Peyer's patch (tissue), 4 donors: Measurements from ENCODE around the gene GNG13. TPM values are rescaled to one million over a fixed set of nuclear protein-coding genes. Genes with fewer than 3 reads are reported as not detected.
"Not testable (repeated sequence)": the region's sequence is repeated elsewhere in the genome, so short reads cannot be mapped to it uniquely, and the experiment has no call there.

ENCODE experiments used
- DNase-seq, 3 donors: peaks; one replicate each; pipeline ENCODE4 v3.0.0-alpha.2; 2017 to 2019
- H3K27ac ChIP-seq, 4 donors: fragments of 200-600 bp; sonication (generic); one replicate each; pipeline ENCODE4 v1.5.1; 2016 to 2019
- H3K27me3 ChIP-seq, 2 donors: fragments of 200-600 bp; sonication (generic); one replicate each; pipeline ENCODE4 v1.5.1; 2019
- H3K36me3 ChIP-seq, 3 donors: fragments of 200-600 bp; sonication (generic); one replicate each; pipeline ENCODE4 v1.5.1; 2016 to 2019
- H3K4me1 ChIP-seq, 4 donors: fragments of 200-600 bp; sonication (generic); one replicate each; pipeline ENCODE4 v1.5.1; 2016 to 2019
- H3K4me3 ChIP-seq, 4 donors: fragments of 200-600 bp; sonication (generic); 1 replicate in 3 of 4; 2 replicates in 1 of 4; pipeline ENCODE4 v1.5.1; 2016 to 2019; ENCODE audit warnings: mild to moderate bottlenecking in 1 of 4
- H3K9me3 ChIP-seq, 4 donors: fragments of 200-600 bp; sonication (generic); one replicate each; pipeline ENCODE4 v1.5.1; 2016 to 2019; ENCODE audit warnings: mild to moderate bottlenecking in 1 of 4
- POLR2A ChIP-seq, 2 donors: fragments of 450-650 bp; IDR thresholded peaks; one replicate each; pipeline ENCODE4 v1.5.1; 2017; ENCODE audit warnings: antibody characterized with exemption in 2 of 2, mild to moderate bottlenecking in 2 of 2, moderate library complexity in 2 of 2
- total RNA-seq, 4 donors: library from RNA; depleted of rRNA; stranded (reverse); fragments of >200 nt; gene quantifications; one replicate each; pipeline ENCODE4 v1.1.0, GENCODE V29; 2016
- TF ChIP-seq, protein P1 (sequence below), 6 experiments: fragments of 450-650 bp in 4 of 6; fragments of 200-600 bp in 2 of 6; sonication (generic) in 1 of 6; IDR thresholded peaks; one replicate each; pipeline ENCODE4 v1.5.1; 2017 to 2019; ENCODE audit warnings: antibody characterized with exemption in 6 of 6, mild to moderate bottlenecking in 3 of 6, moderate library complexity in 1 of 6

Gene GNG13
- total RNA-seq, 4 donors from 2014 or later: 1.9 TPM; not detected in 3

DNA sequence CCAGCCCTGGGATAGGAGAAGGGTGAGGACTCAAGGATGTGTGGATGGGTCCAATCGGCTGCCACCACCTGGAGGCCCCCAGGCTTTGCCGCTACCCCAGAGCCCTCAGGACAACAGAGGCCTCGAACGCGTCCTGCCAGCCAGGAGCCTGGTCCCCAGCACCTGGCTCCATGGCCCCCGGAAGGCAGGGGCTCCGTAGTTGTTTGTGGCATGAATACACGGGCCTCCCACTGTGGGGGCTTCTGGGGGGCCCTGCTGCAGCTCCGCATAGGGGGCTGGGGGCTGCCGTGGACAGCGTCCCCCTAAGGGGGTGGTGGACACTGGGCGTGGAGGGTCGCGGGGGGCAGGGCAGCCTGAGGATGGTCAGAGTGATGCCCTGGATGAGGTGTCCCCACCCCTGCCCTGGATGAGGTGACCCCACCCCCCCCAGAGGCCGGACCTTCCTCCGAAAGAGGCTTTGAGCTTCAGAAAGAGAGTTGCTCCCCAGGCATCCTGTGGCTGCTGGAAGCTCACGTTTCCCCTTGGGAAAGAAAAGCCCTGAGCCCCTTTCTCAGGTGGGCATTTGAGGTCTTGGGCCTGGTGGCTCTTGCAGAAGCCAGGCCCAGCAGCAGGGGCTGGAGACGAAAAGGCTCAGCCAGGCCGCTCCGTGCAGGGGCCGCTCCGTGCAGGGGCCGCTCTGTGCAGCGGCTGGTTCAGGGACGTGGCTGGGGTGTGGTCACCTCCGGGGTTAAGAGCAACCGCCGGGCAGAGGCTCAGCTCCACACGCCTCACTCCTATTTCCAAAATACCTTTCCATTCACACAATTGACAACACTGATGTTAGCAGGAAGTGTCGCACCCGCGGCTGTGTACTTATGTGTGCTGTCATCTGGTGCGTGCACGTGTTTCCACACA is 40.3 kb upstream of the GNG13 start:
- Histone ChIP-seq H3K4me3 (no peak overlapping the region), H3K27ac (no peak overlapping the region), H3K4me1 (no peaks in the 10 kb centered on the region), H3K27me3 (no peaks in the 10 kb centered on the region), H3K9me3 (peaks cover 0 to 14% (median 0%) of the 10 kb centered on the region in 4 donors), H3K36me3 (no peaks in the 10 kb centered on the region)
- TF ChIP-seq POLR2A (IDR thresholded peaks at IDR 0.05): no peak
- TF ChIP-seq, protein P1, sequence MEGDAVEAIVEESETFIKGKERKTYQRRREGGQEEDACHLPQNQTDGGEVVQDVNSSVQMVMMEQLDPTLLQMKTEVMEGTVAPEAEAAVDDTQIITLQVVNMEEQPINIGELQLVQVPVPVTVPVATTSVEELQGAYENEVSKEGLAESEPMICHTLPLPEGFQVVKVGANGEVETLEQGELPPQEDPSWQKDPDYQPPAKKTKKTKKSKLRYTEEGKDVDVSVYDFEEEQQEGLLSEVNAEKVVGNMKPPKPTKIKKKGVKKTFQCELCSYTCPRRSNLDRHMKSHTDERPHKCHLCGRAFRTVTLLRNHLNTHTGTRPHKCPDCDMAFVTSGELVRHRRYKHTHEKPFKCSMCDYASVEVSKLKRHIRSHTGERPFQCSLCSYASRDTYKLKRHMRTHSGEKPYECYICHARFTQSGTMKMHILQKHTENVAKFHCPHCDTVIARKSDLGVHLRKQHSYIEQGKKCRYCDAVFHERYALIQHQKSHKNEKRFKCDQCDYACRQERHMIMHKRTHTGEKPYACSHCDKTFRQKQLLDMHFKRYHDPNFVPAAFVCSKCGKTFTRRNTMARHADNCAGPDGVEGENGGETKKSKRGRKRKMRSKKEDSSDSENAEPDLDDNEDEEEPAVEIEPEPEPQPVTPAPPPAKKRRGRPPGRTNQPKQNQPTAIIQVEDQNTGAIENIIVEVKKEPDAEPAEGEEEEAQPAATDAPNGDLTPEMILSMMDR (IDR thresholded peaks at IDR 0.05): no peak
- no peak for DNase-seq

GRCh38 chr16:839643-840408 is 39.3 kb upstream of the GNG13 start:
- TF ChIP-seq POLR2A (IDR thresholded peaks at IDR 0.05): no peak
- TF ChIP-seq, protein P1 (IDR thresholded peaks at IDR 0.05): no peak
- H3K9me3 ChIP-seq: peaks cover 0 to 16% (median 0%) of the 10 kb centered on the region in 4 donors
- H3K36me3 ChIP-seq: no peaks in the 10 kb centered on the region

DNA sequence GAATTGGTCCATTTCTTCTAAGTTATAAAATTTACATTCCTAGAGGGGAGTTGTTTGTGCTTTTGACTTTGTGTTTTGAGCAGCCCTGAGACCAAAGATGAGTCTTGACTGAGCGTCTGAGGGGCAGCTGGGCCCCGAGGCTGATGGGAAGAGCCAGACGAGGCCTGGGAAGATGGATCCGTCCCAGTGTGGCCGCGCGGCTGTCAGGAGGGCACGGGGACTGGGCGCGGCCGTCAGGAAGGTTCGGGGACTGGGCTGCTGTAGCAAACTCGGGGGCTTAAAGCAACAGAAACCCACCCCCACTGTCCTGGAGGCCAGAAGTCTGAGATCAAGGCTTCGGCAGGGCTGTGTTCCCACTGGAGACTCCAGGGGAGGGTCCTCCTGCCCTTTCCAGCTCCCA is 38.2 kb upstream of the GNG13 start:
- Histone ChIP-seq H3K27me3 (no peaks in the 10 kb centered on the region), H3K4me1 (no peaks in the 10 kb centered on the region), H3K36me3 (no peaks in the 10 kb centered on the region), H3K27ac (no peak overlapping the region), H3K4me3 (no peak overlapping the region), H3K9me3 (peaks cover 0 to 16% (median 0%) of the 10 kb centered on the region in 4 donors)
- TF ChIP-seq, protein P1 (IDR thresholded peaks at IDR 0.05): no peak
- TF ChIP-seq POLR2A (IDR thresholded peaks at IDR 0.05): no peak
- no peak for DNase-seq

More at GRCh38 chr16:839643-840408, 39.3 kb upstream of the GNG13 start:
- no peak for DNase-seq
- Histone ChIP-seq H3K4me1 (no peaks in the 10 kb centered on the region), H3K4me3 (no peak overlapping the region), H3K27me3 (no peaks in the 10 kb centered on the region), H3K27ac (no peak overlapping the region)

DNA sequence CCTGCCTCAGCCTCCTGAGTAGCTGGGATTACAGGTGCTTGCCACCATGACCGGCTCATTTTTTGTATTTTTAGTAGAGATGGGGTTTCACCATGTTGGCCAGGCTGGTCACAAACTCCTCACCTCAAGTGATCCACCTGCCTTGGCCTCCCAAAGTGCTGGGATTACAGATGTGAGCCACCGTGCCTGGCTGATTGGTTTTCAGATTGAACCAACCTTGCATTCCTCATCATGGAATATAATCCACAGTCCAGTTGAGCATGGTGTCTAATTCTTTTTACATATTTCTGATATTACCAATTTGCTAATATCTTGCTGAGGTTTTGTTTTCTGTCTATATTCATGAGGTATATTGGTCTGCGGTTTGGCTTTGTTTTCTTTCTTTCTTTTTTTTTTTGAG is 36.3 kb upstream of the GNG13 start:
- H3K36me3 ChIP-seq, H3K4me3 ChIP-seq, DNase-seq, H3K27ac ChIP-seq, H3K27me3 ChIP-seq: not testable (repeated sequence)
- peaks cover 0 to 11% (median 0%) of the 10 kb centered on the region in 4 donors for H3K4me1 ChIP-seq
- H3K9me3 ChIP-seq: peaks cover 0 to 16% (median 0%) of the 10 kb centered on the region in 4 donors

- Histone ChIP-seq H3K27ac (no peak overlapping the region), H3K9me3 (peaks cover 0 to 16% (median 0%) of the 10 kb centered on the region in 4 donors), H3K36me3 (no peaks in the 10 kb centered on the region), H3K4me1 (peaks cover 0 to 17% (median 0%) of the 10 kb centered on the region in 4 donors), H3K4me3 (no peak overlapping the region), H3K27me3 (no peaks in the 10 kb centered on the region)
- no peak for DNase-seq
- TF ChIP-seq POLR2A (IDR thresholded peaks at IDR 0.05): no peak
- TF ChIP-seq, protein P1 (IDR thresholded peaks at IDR 0.05): no peak
Observed at GRCh38 chr16:836221-836620, 35.7 kb upstream of the GNG13 start.

DNA sequence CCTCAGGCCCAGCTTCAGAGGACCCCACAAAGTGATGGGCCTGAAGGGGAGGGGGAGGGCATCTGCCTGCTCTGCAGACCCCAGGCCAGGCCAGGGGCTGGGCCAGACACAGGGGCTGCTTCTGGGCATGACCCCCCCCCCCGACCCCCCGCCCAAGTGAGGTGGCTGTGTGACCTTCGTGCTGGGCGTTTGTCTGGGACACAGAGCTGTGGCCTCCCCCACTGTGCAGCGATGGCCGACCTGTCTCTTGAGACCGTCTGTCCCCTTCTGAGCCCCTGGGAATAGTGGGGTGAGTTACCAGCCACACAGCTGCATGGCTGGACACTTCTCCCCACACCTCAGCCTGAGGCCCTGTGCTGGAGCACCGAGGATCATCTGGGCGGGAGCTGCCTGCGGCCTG is 34.8 kb upstream of the GNG13 start:
- Histone ChIP-seq H3K27ac (no peak overlapping the region), H3K4me3 (no peak overlapping the region), H3K9me3 (peaks cover 0 to 16% (median 0%) of the 10 kb centered on the region in 4 donors), H3K4me1 (peaks cover 0 to 17% (median 0%) of the 10 kb centered on the region in 4 donors), H3K36me3 (no peaks in the 10 kb centered on the region), H3K27me3 (no peaks in the 10 kb centered on the region)
- TF ChIP-seq POLR2A (IDR thresholded peaks at IDR 0.05): no peak
- TF ChIP-seq, protein P1 (IDR thresholded peaks at IDR 0.05): no peak
- DNase-seq: no peak
